GM18505 (cell line): ENCODE data around the gene GPR148.

Source experiments
- ATAC-seq: cut with Tn5 transposase; IDR thresholded peaks from one replicate; pipeline ENCODE4 v1.9.1; 2021; ENCODE audit not compliant: unreplicated experiment
- POLR2A ChIP-seq: IDR thresholded peaks from 4 replicates; pipeline ENCODE4 v1.6.1; 2011; ENCODE audit warnings: borderline replicate concordance; ENCODE audit not compliant: insufficient read depth, insufficient read length; ENCODE audit errors: extremely low read depth

The GPR148 gene

DNA sequence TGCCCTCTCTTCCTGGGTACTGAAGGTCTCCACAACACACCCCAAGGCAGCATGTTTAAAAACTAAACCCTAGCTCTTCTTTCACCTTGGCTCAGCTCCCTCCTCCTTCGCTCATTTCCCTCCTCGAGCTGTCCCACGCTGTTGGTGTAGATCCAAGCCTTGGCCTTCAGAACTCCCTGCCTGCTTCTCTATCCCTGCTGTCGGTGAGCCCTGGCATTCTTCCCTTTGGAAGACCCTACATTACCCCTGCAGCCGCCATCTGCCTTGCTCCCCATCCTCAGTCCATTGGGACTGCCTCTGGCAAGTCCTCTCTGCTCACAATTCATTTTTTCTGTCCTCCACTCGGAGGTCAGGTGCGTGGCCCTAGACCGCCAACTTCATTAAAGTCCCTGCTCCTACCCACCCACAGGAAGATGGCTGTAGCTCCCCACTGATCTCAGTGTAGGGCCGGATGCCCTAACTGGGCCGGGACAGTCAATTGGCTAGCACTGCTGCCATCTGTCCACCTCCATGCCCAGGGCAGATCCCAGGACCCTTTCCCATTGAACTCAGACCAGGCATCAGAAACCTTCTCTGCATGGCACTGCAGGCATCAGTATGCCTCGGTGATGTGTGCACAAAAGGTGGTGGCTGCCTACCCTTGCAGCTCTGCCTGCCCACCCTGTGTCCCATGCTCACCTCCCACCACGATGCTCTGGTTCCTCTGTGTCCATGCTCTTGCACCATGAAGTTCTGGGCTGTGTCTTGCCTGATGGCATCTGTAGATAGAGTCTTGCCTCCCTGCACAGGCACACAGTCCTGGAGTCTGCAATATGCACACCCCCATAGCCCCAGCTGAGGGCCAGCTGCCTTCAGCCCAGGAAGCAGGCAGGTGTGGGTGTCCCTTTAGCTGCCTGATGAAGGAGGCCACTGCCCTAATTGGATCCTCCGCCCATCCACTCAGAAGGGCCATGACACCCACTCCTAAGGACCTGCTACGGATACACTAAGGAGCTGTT is 32.2 kb downstream of the GPR148 start:
- no peak for ATAC-seq
- no peak for TF ChIP-seq POLR2A

DNA sequence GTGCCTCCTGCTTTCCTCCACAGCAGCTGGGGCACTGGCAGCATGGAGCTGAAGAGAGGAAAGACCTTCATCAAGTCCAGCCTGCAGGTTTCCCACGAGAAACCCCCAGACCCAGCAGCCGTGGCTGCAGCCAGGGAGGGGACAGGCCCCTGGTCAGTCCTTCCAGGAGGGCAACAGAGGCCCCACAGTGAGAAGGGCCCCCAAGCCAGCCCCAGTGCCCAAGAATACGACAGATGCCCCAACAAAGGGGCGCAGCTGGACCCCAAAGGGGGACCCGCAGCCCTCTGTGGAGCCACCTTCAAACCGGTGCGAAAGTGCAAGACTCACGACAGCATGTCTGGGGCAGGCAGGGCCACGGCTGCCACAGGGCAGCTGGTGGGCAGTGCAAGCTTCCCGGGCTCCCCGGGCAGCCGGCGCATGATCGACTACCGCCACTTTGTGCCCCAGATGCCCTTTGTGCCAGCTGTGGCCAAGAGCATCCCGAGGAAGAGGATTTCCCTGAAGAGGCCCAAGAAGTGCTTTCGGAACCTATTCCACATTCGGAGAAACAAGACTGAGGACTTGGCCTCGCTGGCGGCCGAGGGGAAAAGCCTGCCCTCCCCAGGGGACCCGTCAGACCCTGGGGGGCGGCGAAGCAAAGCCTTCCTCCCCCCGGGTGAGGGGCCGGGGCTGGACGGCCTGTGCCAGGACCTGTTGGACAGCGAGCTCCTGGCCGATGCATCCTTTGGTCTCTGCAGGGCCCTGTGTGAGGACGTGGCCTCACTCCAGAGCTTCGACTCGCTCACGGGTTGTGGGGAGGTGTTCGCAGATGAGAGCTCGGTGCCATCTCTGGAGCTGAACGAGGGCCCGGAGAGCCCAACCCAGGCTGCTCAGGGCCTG is 33.4 kb downstream of the GPR148 start:
- ATAC-seq, result no peak

DNA sequence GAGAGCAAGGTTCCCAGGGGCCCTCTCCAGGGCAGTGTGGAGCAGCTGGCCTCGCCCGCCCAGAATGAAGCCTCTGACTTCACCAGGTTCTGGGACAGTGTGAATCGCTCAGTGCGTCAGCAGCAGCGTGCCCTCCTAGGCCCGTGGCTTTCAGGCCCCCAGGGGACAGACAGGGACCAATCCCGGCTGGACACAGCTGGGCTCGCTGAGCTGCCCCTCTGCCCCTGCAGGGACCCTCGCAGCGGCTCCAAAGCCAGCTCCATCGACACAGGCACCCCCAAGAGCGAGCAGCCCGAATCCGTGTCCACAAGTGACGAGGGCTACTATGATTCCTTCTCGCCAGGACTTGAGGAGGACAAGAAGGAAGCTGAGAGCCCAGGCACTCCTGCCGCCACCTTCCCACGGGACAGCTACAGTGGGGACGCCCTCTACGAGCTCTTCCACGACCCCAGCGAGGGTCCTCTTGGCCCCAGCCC is 34.1 kb downstream of the GPR148 start:
- no peak for ATAC-seq
- TF ChIP-seq POLR2A, result no peak

More for the DNA sequence above, 33.4 kb downstream of the GPR148 start:
- no peak for TF ChIP-seq POLR2A

DNA sequence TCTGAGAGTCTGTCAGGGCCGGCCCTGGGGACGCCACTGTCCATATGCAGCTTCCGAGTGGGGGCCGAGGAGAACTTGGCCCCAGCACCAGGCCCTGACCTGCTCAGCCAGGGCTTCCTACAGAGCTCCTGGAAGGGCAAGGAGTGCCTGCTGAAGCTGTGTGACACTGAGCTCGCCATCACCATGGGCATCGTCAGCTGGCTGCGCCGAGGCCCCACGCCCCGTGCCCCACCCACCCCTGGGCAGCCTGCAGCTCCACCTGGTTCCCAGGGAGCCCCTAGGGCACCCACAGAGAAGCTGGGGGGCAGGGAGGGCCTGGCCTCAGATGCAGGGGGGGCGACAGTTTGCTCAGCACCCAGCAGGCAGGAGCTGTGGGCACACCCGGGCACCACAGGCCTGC is 34.5 kb downstream of the GPR148 start:
- no peak for ATAC-seq

DNA sequence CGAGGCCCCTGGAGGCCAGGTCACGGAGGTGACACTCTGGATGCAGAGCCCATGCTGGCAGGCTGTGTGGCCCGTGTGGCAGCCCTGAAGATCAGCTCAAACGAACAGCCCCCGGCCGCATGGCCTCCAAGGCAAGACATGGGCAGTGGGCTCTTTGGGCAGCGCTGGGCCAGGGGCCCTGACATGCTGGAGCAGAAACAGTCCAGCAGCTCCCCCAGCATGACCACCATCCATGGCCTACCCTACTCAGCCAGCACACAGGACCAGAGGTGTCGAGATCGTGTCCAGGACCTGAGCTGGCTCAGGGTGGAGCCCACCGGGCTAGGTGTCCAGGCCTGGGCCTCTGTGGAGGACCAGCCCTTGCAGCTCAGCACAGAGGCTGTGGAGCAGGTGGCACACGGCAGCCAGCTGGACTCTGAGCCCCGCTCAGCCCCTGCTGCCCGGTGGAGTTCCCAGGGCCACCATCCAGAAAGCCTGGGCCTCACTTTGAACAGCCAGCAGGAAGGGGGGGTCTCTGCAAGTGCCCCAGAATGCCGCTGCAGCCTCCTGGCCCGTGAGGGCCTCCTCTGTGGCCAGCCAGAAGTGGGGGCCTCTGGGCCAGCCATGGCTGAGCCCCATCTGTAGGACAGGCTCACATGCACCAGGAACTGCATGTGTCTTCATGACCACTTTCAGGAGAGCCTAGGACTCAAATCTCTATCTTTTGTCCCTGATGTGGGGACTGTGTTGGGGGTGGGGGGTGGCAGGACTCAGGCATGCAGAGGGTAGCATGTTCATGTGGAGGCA is 35.4 kb downstream of the GPR148 start:
- no peak for ATAC-seq

More for the DNA sequence above, 34.5 kb downstream of the GPR148 start:
- no peak for TF ChIP-seq POLR2A

DNA sequence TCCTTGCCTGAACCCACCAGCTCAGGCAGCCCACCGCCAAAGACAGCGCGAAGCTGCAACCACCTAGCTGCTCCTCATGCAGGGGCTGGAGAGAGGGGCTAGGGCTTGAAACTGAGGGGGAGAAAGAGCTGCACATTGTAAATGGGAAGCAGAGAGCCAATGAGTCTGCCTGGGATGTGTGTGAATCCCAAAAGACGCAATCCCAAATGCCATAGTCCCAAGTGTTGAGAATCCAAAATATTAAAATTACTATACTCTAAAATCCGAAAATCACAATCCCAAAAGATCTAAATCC is 35.9 kb downstream of the GPR148 start:
- no peak for ATAC-seq
- no peak for TF ChIP-seq POLR2A

More for the DNA sequence above, 35.4 kb downstream of the GPR148 start:
- no peak for TF ChIP-seq POLR2A

DNA sequence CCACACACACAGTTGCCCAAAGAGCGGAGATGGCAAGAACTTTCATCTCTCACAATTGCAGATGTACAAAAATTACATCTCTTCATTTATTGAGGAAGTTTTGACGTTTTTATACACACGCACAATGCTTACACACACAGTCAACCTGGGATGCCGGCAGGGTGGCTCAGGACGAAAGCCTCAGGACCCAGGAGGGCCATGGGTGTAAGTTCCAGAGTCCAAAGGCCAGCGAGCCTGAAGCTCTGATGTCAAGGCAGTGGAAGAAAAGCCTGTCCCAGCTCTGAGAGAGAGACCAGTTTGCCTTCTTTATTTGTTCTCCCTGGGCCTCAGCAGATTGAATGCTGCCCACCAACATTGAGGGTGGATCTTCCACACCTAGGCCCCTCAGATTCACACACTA is 36.6 kb downstream of the GPR148 start:
- TF ChIP-seq POLR2A, result no peak

GRCh38 chr2:130766037-130766436 is 37.2 kb downstream of the GPR148 start:
- no peak for ATAC-seq
- TF ChIP-seq POLR2A, result no peak

More for the DNA sequence above, 36.6 kb downstream of the GPR148 start:
- ATAC-seq, result no peak

GRCh38 chr2:130766711-130767407 is 38.0 kb downstream of the GPR148 start:
- ATAC-seq, result no peak
- no peak for TF ChIP-seq POLR2A

- no peak for TF ChIP-seq POLR2A
- ATAC-seq, result no peak
These were observed 38.5 kb downstream of the GPR148 start for GRCh38 chr2:130767408-130767775.

DNA sequence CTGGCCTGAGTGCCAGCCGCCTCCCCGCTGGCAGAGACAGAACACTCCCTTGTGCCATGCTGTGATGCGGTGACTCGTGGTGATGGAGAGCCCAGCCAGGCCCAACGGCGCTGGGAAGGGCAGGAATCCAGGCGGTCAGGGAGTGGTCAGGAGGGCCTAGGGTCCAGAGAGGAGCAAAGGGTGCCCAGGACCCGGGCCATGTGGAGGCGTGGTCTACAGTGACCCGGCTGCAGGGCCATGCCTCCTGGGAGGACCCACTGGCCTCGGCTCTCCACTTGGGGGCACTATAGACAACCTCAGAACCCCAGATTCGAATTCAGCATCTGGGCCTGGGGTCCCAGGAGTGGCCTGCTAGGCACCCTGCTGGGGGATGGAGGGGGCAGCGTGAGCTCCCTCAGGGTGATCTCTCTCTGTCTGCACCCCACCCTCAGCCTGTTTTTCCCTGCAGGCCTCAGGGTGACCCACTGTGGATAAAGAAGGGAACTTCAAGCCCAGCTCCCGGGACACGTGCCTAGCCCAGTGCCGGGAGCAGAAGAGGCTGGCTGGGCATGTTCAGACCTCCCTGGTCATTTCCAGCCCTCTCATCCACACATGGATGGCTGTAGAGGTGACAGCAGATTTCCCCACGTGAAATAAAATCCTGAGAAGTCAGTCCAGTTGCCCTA is 39.5 kb downstream of the GPR148 start:
- ATAC-seq, result no peak
- TF ChIP-seq POLR2A, result no peak
